IgD-negative memory B cell (primary cell): ENCODE measurements around the gene RRAS. TPM values are rescaled to one million over a fixed set of nuclear protein-coding genes. Genes with fewer than 3 reads are reported as not detected.

Source experiments
- H3K27ac Mint-ChIP-seq, 3 donors: one replicate each; pipeline ENCODE4 v1.8.0; 2020 to 2022; ENCODE audit warnings: mild to moderate bottlenecking in 3 of 3, mixed read lengths in 3 of 3, moderate library complexity in 1 of 3
- H3K27me3 Mint-ChIP-seq: one replicate; pipeline ENCODE4 v1.8.0; 2021; ENCODE audit warnings: mixed read lengths
- H3K36me3 Mint-ChIP-seq: one replicate; pipeline ENCODE4 v1.8.0; 2020; ENCODE audit warnings: mild to moderate bottlenecking, mixed read lengths
- H3K4me1 Mint-ChIP-seq, 3 donors: one replicate each; pipeline ENCODE4 v1.8.0; 2020 to 2022; ENCODE audit warnings: mixed read lengths in 3 of 3, mild to moderate bottlenecking in 1 of 3
- H3K4me3 Mint-ChIP-seq, 4 donors: one replicate each; pipeline ENCODE4 v1.8.0; 2020 to 2022; ENCODE audit warnings: mild to moderate bottlenecking in 4 of 4, mixed read lengths in 4 of 4, moderate library complexity in 3 of 4
- H3K9me3 Mint-ChIP-seq, 3 donors: one replicate each; pipeline ENCODE4 v1.8.0; 2020 to 2021; ENCODE audit warnings: mixed read lengths in 3 of 3, mild to moderate bottlenecking in 1 of 3
- polyA plus RNA-seq: library from polyadenylated mRNA; unstranded; fragments of 300-500 nt; fragmentation: Illumina TruSeq; gene quantifications from one replicate; pipeline ENCODE4 v1.2.3, GENCODE V29; 2021

The RRAS gene
- polyA plus RNA-seq, 1 donor from 2014 or later = 18.4 TPM

- Mint-ChIP-seq H3K4me1 (peaks cover 0 to 16% (median 11%) of the 10 kb centered on the region in 3 donors), H3K36me3 (peaks cover 3% of the 10 kb centered on the region), H3K4me3 (peak overlapping the region in 1 of 4 donors; percentile 85), H3K27me3 (no peaks in the 10 kb centered on the region), H3K9me3 (no peaks in the 10 kb centered on the region), H3K27ac (no peak overlapping the region)
These were observed 26.6 kb downstream of the RRAS start for GRCh38 chr19:49613374-49613773.

- Mint-ChIP-seq H3K27me3 (no peaks in the 10 kb centered on the region), H3K27ac (no peak overlapping the region), H3K4me3 (no peak overlapping the region), H3K9me3 (no peaks in the 10 kb centered on the region), H3K36me3 (no peaks in the 10 kb centered on the region), H3K4me1 (peaks cover 0 to 16% (median 11%) of the 10 kb centered on the region in 3 donors)
These were observed 30.3 kb downstream of the RRAS start for GRCh38 chr19:49609499-49610092.

- H3K27me3 Mint-ChIP-seq = no peaks in the 10 kb centered on the region
- H3K9me3 Mint-ChIP-seq = no peaks in the 10 kb centered on the region
- H3K27ac Mint-ChIP-seq = no peak overlapping the region
- no peak overlapping the region for H3K4me3 Mint-ChIP-seq
- peaks cover 2% of the 10 kb centered on the region for H3K36me3 Mint-ChIP-seq
- peaks cover 0 to 3% (median 0%) of the 10 kb centered on the region in 3 donors for H3K4me1 Mint-ChIP-seq
These were observed 34.3 kb downstream of the RRAS start for GRCh38 chr19:49605605-49606004.

GRCh38 chr19:49602806-49603205 lies 37.1 kb downstream of the RRAS start:
- Mint-ChIP-seq H3K27me3 (no peaks in the 10 kb centered on the region), H3K4me1 (peaks cover 0 to 3% (median 0%) of the 10 kb centered on the region in 3 donors), H3K27ac (no peak overlapping the region), H3K9me3 (no peaks in the 10 kb centered on the region), H3K4me3 (no peak overlapping the region), H3K36me3 (peaks cover 2% of the 10 kb centered on the region)

- Mint-ChIP-seq H3K27ac (peak overlapping the region in 1 of 3 donors; percentile 75), H3K27me3 (no peaks in the 10 kb centered on the region), H3K36me3 (peaks cover 2% of the 10 kb centered on the region), H3K4me1 (peaks cover 0 to 3% (median 0%) of the 10 kb centered on the region in 3 donors), H3K4me3 (no peak overlapping the region), H3K9me3 (no peaks in the 10 kb centered on the region)
These were observed 38.4 kb downstream of the RRAS start for GRCh38 chr19:49601482-49602038.

- no peak overlapping the region for H3K27ac Mint-ChIP-seq
- H3K36me3 Mint-ChIP-seq = peaks cover 2% of the 10 kb centered on the region
- peaks cover 0 to 3% (median 0%) of the 10 kb centered on the region in 3 donors for H3K4me1 Mint-ChIP-seq
- no peaks in the 10 kb centered on the region for H3K27me3 Mint-ChIP-seq
- no peaks in the 10 kb centered on the region for H3K9me3 Mint-ChIP-seq
- peak overlapping the region in 1 of 4 donors; percentile 21 for H3K4me3 Mint-ChIP-seq
These were observed 40.3 kb downstream of the RRAS start for GRCh38 chr19:49599378-49600295.

- peaks cover 8 to 12% (median 10%) of the 10 kb centered on the region in 3 donors for H3K4me1 Mint-ChIP-seq
- peaks cover 2% of the 10 kb centered on the region for H3K36me3 Mint-ChIP-seq
- no peaks in the 10 kb centered on the region for H3K27me3 Mint-ChIP-seq
- no peak overlapping the region for H3K4me3 Mint-ChIP-seq
- H3K27ac Mint-ChIP-seq = no peak overlapping the region
- no peaks in the 10 kb centered on the region for H3K9me3 Mint-ChIP-seq
These were observed 42.3 kb downstream of the RRAS start for GRCh38 chr19:49597703-49597974.

GRCh38 chr19:49596954-49597702 lies 42.8 kb downstream of the RRAS start:
- no peaks in the 10 kb centered on the region for H3K9me3 Mint-ChIP-seq
- H3K4me3 Mint-ChIP-seq = no peak overlapping the region
- H3K36me3 Mint-ChIP-seq = peaks cover 2% of the 10 kb centered on the region
- H3K4me1 Mint-ChIP-seq = peaks cover 10 to 18% (median 13%) of the 10 kb centered on the region in 3 donors
- H3K27ac Mint-ChIP-seq = no peak overlapping the region
- H3K27me3 Mint-ChIP-seq = no peaks in the 10 kb centered on the region

- Mint-ChIP-seq H3K27ac (no peak overlapping the region), H3K27me3 (no peaks in the 10 kb centered on the region), H3K4me1 (peaks cover 10 to 18% (median 13%) of the 10 kb centered on the region in 3 donors), H3K36me3 (no peaks in the 10 kb centered on the region), H3K9me3 (no peaks in the 10 kb centered on the region), H3K4me3 (no peak overlapping the region)
These were observed 43.5 kb downstream of the RRAS start for GRCh38 chr19:49596407-49596806.

- Mint-ChIP-seq H3K27ac (no peak overlapping the region), H3K36me3 (no peaks in the 10 kb centered on the region)
These were observed 44.0 kb downstream of the RRAS start for GRCh38 chr19:49595819-49596404.

GRCh38 chr19:49594993-49595818 lies 44.7 kb downstream of the RRAS start:
- Mint-ChIP-seq H3K9me3 (no peaks in the 10 kb centered on the region), H3K27me3 (no peaks in the 10 kb centered on the region), H3K36me3 (no peaks in the 10 kb centered on the region), H3K27ac (no peak overlapping the region), H3K4me1 (peaks cover 10 to 18% (median 13%) of the 10 kb centered on the region in 3 donors), H3K4me3 (no peak overlapping the region)

More at GRCh38 chr19:49595819-49596404, 44.0 kb downstream of the RRAS start:
- H3K27me3 Mint-ChIP-seq = no peaks in the 10 kb centered on the region
- no peak overlapping the region for H3K4me3 Mint-ChIP-seq
- no peaks in the 10 kb centered on the region for H3K9me3 Mint-ChIP-seq
- H3K4me1 Mint-ChIP-seq = peaks cover 10 to 18% (median 13%) of the 10 kb centered on the region in 3 donors

- Mint-ChIP-seq H3K36me3 (no peaks in the 10 kb centered on the region), H3K4me3 (peak overlapping the region in 3 of 4 donors; percentile 15 to 80 (median 57)), H3K27me3 (no peaks in the 10 kb centered on the region), H3K9me3 (no peaks in the 10 kb centered on the region), H3K27ac (peak overlapping the region in 2 of 3 donors; percentile 87 to 92), H3K4me1 (peaks cover 10 to 22% (median 18%) of the 10 kb centered on the region in 3 donors)
These were observed 45.6 kb downstream of the RRAS start for GRCh38 chr19:49594157-49594992.
